SK-N-SH (cell line): ENCODE data around the gene VSIG10L2.
"Not testable (repeated sequence)": the region's sequence is repeated elsewhere in the genome, so short reads cannot be mapped to it uniquely, and the experiment has no call there.

Source experiments
- EP300 ChIP-seq, 2 experiments: IDR thresholded peaks; 2 replicates each; pipeline versions ENCODE4 v1.4.0 to v1.6.1; 2012; ENCODE audit warnings: borderline replicate concordance in 1 of 2, low read depth in 1 of 2, low read length in 1 of 2
- EZH2phosphoT487 ChIP-seq: fragments of 200-600 bp; sonication (generic); IDR thresholded peaks from 2 replicates; pipeline ENCODE4 v1.6.1; 2017; ENCODE audit warnings: low read depth, mixed run types, mild to moderate bottlenecking, antibody characterized with exemption, moderate library complexity, borderline replicate concordance
- FOXM1 ChIP-seq: IDR thresholded peaks from 2 replicates; pipeline ENCODE4 v1.4.0; 2012; ENCODE audit warnings: low read depth, mild to moderate bottlenecking
- GABPA ChIP-seq: IDR thresholded peaks from 2 replicates; pipeline ENCODE4 v1.4.0; 2012; ENCODE audit warnings: low read depth, mild to moderate bottlenecking
- JUND ChIP-seq: IDR thresholded peaks from 2 replicates; pipeline ENCODE4 v1.4.0; 2012
- MEF2A ChIP-seq: IDR thresholded peaks from 2 replicates; pipeline ENCODE4 v1.4.0; 2012; ENCODE audit warnings: low read depth, borderline replicate concordance
- NFIC ChIP-seq: IDR thresholded peaks from 2 replicates; pipeline ENCODE4 v1.4.0; 2012; ENCODE audit warnings: borderline replicate concordance
- SIN3A ChIP-seq: IDR thresholded peaks from 2 replicates; pipeline ENCODE4 v1.6.1; 2012; ENCODE audit warnings: low read depth, mild to moderate bottlenecking, low read length, moderate library complexity, borderline replicate concordance
- SMC3 ChIP-seq: IDR thresholded peaks from 2 replicates; pipeline ENCODE4 v1.6.1; 2012; ENCODE audit warnings: low read depth, low read length, improper control_type of control experiment
- TCF12 ChIP-seq: IDR thresholded peaks from 2 replicates; pipeline ENCODE4 v1.4.0; 2012
- TF ChIP-seq, protein P1 (sequence below): fragments of 200-600 bp; sonication (generic); IDR thresholded peaks from 2 replicates; pipeline ENCODE4 v1.6.1; 2017; ENCODE audit warnings: antibody characterized with exemption, mild to moderate bottlenecking, moderate library complexity
- TF ChIP-seq, protein P2 (sequence below): IDR thresholded peaks from 2 replicates; pipeline ENCODE4 v1.4.0; 2012; ENCODE audit warnings: low read depth
- TF ChIP-seq, protein P3 (sequence below): IDR thresholded peaks from 2 replicates; pipeline ENCODE4; 2012

DNA sequence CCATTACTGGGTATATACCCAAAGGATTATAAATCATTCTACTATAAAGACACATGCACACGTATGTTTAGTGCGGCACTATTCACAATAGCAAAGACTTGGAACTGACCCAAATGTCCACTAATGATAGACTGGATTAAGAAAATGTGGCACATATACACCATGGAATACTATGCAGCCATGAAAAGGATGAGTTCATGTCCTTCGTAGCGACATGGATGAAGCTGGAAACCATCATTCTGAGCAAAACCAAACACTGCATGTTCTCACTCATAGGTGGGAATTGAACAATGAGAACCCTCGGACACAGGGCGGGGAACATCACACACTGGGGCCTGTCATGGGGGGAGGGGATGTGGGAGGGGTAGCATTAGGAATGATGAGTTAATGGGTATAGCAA lies 40.1 kb downstream of the VSIG10L2 start:
- not testable (repeated sequence) for TF ChIP-seq JUND; FOXM1; MEF2A; NFIC; SIN3A; GABPA; SMC3; EP300 (IDR thresholded peaks at IDR 0.05; ENCODE audit: borderline replicate concordance in 1 of 2, low read depth in 1 of 2, low read length in 1 of 2); TCF12; EZH2phosphoT487
- TF ChIP-seq, protein P1, sequence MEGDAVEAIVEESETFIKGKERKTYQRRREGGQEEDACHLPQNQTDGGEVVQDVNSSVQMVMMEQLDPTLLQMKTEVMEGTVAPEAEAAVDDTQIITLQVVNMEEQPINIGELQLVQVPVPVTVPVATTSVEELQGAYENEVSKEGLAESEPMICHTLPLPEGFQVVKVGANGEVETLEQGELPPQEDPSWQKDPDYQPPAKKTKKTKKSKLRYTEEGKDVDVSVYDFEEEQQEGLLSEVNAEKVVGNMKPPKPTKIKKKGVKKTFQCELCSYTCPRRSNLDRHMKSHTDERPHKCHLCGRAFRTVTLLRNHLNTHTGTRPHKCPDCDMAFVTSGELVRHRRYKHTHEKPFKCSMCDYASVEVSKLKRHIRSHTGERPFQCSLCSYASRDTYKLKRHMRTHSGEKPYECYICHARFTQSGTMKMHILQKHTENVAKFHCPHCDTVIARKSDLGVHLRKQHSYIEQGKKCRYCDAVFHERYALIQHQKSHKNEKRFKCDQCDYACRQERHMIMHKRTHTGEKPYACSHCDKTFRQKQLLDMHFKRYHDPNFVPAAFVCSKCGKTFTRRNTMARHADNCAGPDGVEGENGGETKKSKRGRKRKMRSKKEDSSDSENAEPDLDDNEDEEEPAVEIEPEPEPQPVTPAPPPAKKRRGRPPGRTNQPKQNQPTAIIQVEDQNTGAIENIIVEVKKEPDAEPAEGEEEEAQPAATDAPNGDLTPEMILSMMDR = not testable (repeated sequence)
- TF ChIP-seq, protein P2, sequence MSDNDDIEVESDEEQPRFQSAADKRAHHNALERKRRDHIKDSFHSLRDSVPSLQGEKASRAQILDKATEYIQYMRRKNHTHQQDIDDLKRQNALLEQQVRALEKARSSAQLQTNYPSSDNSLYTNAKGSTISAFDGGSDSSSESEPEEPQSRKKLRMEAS = not testable (repeated sequence)
- TF ChIP-seq, protein P3, sequence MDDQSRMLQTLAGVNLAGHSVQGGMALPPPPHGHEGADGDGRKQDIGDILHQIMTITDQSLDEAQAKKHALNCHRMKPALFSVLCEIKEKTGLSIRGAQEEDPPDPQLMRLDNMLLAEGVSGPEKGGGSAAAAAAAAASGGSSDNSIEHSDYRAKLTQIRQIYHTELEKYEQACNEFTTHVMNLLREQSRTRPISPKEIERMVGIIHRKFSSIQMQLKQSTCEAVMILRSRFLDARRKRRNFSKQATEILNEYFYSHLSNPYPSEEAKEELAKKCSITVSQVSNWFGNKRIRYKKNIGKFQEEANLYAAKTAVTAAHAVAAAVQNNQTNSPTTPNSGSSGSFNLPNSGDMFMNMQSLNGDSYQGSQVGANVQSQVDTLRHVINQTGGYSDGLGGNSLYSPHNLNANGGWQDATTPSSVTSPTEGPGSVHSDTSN = not testable (repeated sequence)
